ENCODE results near the gene ARID1B. TPM values are rescaled to one million over a fixed set of nuclear protein-coding genes. Genes with fewer than 3 reads are reported as not detected.

ARID1B gene
- total and polyA plus RNA-seq, 12 donors, result 11.2 to 63.2 (median 52.2) TPM

GRCh38 chr6:157169226-157169625 is 392.0 kb downstream of the ARID1B start:
- 65 to 78% methylated on average over 3 of the region's 3 CpGs for WGBS, 2 donors
- Histone ChIP-seq H3K36me3 (peaks cover 0 to 56% (median 11%) of the 10 kb centered on the region in 9 donors), H3K4me1 (peaks cover 2 to 31% (median 9%) of the 10 kb centered on the region in 9 donors), H3K9me3 (no peaks in the 10 kb centered on the region), H3K27ac (peak overlapping the region in 4 of 10 donors; percentile 17 to 49 (median 28)), H3K27me3 (no peaks in the 10 kb centered on the region), H3K4me3 (no peak overlapping the region)
- ATAC-seq (no peak), DNase-seq (no peak)
- TF ChIP-seq CTCF (IDR thresholded peaks at IDR 0.05), result no peak
- intact Hi-C loops (cut with DNase I), result no loop called here

GRCh38 chr6:157169656-157170055 is 392.5 kb downstream of the ARID1B start:
- peaks cover 0 to 57% (median 11%) of the 10 kb centered on the region in 9 donors for H3K36me3 ChIP-seq
- H3K27me3 ChIP-seq, result no peaks in the 10 kb centered on the region
- H3K4me3 ChIP-seq, result no peak overlapping the region
- peaks cover 2 to 31% (median 9%) of the 10 kb centered on the region in 9 donors for H3K4me1 ChIP-seq
- intact Hi-C loops (cut with DNase I), result no loop called here
- 48 to 62% methylated on average over 5 of the region's 5 CpGs for WGBS, 2 donors
- no peak for TF ChIP-seq CTCF (IDR thresholded peaks at IDR 0.05)
- DNase-seq (peak in 1 of 2 donors; percentile 43), ATAC-seq (peak; percentile 73 to 95 (median 93))
- H3K9me3 ChIP-seq, result no peaks in the 10 kb centered on the region
- peak overlapping the region in 5 of 10 donors; percentile 17 to 49 (median 37) for H3K27ac ChIP-seq

- Histone ChIP-seq H3K4me3 (no peak overlapping the region), H3K27ac (peak overlapping the region in 2 of 10 donors; percentile 18 to 37), H3K36me3 (peaks cover 0 to 49% (median 10%) of the 10 kb centered on the region in 9 donors), H3K4me1 (peaks cover 2 to 31% (median 9%) of the 10 kb centered on the region in 9 donors), H3K27me3 (no peaks in the 10 kb centered on the region), H3K9me3 (no peaks in the 10 kb centered on the region)
- intact Hi-C loops (cut with DNase I), result no loop called here
- DNase-seq (no peak), ATAC-seq (peak in 1 of 8 donors; percentile 59)
- no peak for TF ChIP-seq CTCF (IDR thresholded peaks at IDR 0.05)
- WGBS, 2 donors, result 97 to 99% methylated on average over 9 of the region's 9 CpGs
These were observed 393.4 kb downstream of the ARID1B start for GRCh38 chr6:157170535-157170934.

DNA sequence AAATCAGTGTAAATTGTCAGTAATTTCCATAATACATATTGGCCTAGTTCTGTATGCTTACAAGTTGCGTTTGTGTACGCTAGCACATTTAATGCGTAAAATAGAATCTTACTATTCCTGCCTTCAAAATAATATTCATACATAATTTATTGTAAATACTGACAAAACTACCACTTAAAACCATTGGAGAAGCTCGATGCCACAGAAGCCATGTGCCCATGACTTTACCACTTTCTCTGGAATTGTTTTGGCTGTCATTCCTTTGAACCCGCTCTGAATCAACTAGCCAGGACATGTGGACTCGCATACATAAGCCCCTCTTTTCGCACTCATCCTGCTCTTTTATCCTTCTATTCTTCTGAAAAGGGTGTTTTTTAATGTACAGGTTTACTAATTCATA is 394.6 kb downstream of the ARID1B start:
- H3K36me3 ChIP-seq, result peaks cover 0 to 46% (median 10%) of the 10 kb centered on the region in 9 donors
- TF ChIP-seq CTCF (IDR thresholded peaks at IDR 0.05), result no peak
- ATAC-seq, result no peak
- 94 to 97% methylated on average over 7 of the region's 7 CpGs for WGBS, 2 donors
- intact Hi-C loops (cut with DNase I), result no loop called here
- DNase-seq, result no peak
- no peak overlapping the region for H3K4me3 ChIP-seq
- no peak overlapping the region for H3K27ac ChIP-seq
- H3K4me1 ChIP-seq, result peaks cover 2 to 31% (median 9%) of the 10 kb centered on the region in 9 donors
- no peaks in the 10 kb centered on the region for H3K27me3 ChIP-seq
- H3K9me3 ChIP-seq, result no peaks in the 10 kb centered on the region

Measured in heart right ventricle (tissue), 16 donors.